Measurements from ENCODE around the gene CDC42BPA.

DNA sequence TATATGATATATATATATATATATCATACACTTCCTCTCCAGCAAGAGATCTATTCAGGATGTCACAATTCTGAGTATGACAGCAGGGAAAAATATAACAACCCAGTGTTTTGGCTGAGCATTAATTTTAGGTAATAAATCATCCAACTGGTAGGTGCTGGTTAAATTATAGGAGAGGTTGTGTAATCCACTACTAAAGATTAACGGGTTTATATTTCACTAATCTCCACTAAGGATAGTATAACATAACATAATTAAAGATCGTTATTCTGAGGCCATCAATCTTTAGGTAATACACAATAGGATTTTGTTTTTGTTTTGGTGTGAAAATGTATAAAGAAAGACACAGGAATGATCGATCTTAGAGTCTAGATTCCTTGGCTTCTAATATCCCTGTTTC lies 276.0 kb downstream of the CDC42BPA start:
- TF ChIP-seq, protein P1, sequence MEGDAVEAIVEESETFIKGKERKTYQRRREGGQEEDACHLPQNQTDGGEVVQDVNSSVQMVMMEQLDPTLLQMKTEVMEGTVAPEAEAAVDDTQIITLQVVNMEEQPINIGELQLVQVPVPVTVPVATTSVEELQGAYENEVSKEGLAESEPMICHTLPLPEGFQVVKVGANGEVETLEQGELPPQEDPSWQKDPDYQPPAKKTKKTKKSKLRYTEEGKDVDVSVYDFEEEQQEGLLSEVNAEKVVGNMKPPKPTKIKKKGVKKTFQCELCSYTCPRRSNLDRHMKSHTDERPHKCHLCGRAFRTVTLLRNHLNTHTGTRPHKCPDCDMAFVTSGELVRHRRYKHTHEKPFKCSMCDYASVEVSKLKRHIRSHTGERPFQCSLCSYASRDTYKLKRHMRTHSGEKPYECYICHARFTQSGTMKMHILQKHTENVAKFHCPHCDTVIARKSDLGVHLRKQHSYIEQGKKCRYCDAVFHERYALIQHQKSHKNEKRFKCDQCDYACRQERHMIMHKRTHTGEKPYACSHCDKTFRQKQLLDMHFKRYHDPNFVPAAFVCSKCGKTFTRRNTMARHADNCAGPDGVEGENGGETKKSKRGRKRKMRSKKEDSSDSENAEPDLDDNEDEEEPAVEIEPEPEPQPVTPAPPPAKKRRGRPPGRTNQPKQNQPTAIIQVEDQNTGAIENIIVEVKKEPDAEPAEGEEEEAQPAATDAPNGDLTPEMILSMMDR (IDR thresholded peaks at IDR 0.05; ENCODE audit: borderline replicate concordance, extremely low read depth, low read length, poor library complexity, severe bottlenecking), result no peak
- TF ChIP-seq EZH2 (IDR thresholded peaks at IDR 0.05; ENCODE audit: borderline replicate concordance, low read depth, low read length, severe bottlenecking), result no peak
